Right ventricle myocardium inferior (tissue), 1 donor: ENCODE measurements around the gene RALB. TPM values are rescaled to one million over a fixed set of nuclear protein-coding genes. Genes with fewer than 3 reads are reported as not detected.

Source experiments
- ATAC-seq: fragments of 200-7000 bp; cut with Tn5 transposase; one replicate; pipeline ENCODE4 v1.9.1; 2020; ENCODE audit warnings: mild to moderate bottlenecking, moderate library complexity
- DNase-seq: peaks from one replicate; pipeline ENCODE4 v3.0.0; 2021; ENCODE audit errors: missing footprints
- intact Hi-C: fragments of 100-400 bp; cut with DNase I; formaldehyde crosslinking; loops from one replicate; pipeline ENCODE4 v1.11.0; 2022
- total RNA-seq: library from RNA; stranded (reverse); fragmentation: NEBNext Ultra II Directional; extraction: Animal tissue kit (Norgen Biotek cat#: 25700); gene quantifications from one replicate; pipeline ENCODE4 v1.2.1, GENCODE V29; 2021
- donor health status: DM: no; HTN: yes; CAD: no; lungs with severe emphysema.

The RALB gene
- total RNA-seq, 1 donor from 2014 or later: 52.0 TPM

DNA sequence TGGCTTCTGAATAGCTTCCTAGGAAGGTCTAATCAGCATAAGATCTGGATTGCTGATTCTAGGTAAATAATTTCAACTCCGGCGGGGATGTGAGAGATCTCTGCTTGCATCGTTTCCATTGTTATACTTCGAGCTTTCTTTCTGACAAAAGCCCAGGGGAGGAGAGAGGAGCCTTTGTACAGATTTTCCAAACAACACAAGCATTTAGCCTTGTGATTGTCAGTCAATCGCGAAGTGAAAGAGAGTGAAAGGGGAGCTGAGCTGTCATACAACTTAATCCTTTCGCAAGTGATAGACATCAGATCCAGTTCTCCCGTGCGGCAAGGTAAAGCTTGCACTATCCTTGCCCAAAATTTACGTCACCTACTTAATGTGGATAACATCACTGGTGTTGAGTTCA is 26.2 kb downstream of the RALB start:
- intact Hi-C loops: no loop called here

DNA sequence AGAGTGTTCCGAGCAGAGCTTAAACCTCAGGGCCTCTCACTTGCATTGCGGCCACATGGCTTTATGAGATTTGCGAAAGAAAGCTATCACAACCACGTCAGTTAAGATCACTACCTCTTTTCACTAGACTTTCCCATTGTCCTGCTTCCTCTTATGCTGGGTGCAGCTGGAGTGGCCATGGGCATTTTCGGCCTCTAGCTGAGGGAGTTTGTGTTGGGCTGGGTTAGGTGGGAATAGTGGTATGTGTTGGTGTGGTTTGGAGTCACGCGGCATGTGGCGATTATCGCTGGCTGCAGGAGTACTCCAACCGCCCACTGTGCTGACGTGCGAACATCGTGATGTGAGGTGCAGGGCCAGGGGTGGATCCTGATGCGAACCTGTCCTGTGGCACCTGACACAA is 27.1 kb downstream of the RALB start:
- no peak for DNase-seq
- intact Hi-C loops: no loop called here
- ATAC-seq: no peak

More for the DNA sequence above, 26.2 kb downstream of the RALB start:
- no peak for DNase-seq
- ATAC-seq: no peak

- intact Hi-C loops: no loop called here
- ATAC-seq (no peak), DNase-seq (no peak)
These were observed 31.0 kb downstream of the RALB start for GRCh38 chr2:120283649-120284048.

GRCh38 chr2:120285056-120285455 is 32.4 kb downstream of the RALB start:
- no peak for DNase-seq
- ATAC-seq: no peak
- intact Hi-C loops: no loop called here

DNA sequence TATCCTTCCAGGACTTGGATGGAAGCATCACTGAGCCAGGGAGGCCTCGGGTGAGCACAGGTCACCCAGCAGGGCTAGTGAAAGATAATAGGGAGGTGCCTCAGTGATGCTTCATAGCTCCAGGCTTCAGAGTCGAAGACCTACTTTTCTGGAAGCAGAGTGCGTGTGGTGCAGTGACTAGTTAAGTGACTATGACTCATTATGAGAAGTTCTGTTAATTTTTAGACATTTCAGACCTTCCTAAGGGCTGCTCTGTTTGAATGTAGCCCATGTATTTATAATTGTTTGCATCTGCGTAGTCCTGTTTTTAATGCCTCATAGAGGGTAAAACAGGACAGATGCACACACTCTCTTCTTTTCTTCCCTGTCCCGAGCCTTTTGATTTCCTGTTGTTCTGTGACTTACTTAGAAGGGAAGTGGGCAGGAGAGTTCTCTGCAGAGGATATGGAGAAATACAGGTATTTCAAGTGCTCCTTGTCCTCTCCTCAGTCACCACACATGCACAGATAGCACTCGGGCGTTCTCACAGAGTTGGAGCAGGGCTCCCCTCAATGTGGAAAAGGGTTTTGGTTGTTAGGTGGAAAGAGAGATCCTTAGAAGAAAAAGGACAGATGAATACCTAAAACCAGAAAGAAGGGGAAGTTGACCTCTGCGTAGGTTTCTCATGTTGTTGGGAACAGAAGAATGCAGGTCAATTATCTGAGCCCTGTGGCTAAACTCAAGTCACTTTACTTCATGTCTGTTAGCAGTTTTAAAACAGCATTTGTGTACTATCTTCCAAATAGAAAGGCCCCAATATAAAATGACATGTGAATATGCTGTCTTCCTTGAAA is 34.7 kb downstream of the RALB start:
- ATAC-seq (no peak), DNase-seq (no peak)
- intact Hi-C loops: no loop called here

DNA sequence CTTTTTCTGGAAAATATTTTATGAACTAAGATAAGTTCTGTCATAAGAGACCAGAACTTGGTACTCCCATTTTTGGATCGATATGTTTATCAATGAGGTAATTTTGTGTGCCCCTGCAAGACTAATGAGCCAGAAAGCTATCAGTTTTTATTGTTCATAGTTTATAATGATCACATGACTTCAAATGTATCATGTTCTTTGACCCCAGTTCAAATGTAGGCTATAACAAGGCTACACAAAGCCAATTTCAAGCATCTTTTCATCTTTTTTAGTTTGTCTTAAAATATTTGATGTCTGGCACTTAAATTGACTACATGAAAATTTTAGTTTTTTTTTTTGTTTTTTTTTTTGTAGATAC is 35.3 kb downstream of the RALB start:
- ATAC-seq (no peak), DNase-seq (no peak)
- intact Hi-C loops: no loop called here

DNA sequence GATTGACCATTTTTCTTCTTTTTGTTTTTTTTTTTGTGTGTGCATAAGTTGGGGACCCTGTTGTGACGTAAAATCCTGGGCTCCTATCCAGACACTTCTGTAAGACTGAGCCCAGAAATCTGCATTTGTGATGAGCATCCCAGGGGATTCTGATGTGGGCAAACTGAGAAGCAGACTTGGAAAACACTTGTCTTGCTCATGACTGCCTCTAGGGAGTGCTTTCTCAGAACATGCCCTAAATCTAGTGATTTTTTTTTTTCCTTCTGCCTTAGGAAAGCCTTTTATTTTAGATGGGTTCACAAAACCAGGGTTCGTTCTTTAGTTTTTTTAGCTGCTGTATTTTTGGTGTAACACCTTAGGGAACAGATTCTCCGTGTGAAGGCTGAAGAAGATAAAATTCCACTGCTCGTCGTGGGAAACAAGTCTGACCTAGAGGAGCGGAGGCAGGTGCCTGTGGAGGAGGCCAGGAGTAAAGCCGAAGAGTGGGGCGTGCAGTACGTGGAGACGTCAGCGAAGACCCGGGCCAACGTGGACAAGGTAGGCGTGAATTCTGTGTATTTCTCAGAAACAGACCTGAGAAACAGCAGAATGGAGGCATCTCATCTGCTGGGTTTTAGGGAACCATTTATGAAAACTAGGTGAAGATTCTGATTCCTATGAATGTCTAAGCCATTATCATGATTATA is 36.7 kb downstream of the RALB start:
- intact Hi-C loops: no loop called here

GRCh38 chr2:120290737-120291136 is 38.1 kb downstream of the RALB start:
- no peak for ATAC-seq
- DNase-seq: no peak
- intact Hi-C loops: no loop called here

More for the DNA sequence above, 36.7 kb downstream of the RALB start:
- no peak for DNase-seq
- no peak for ATAC-seq

DNA sequence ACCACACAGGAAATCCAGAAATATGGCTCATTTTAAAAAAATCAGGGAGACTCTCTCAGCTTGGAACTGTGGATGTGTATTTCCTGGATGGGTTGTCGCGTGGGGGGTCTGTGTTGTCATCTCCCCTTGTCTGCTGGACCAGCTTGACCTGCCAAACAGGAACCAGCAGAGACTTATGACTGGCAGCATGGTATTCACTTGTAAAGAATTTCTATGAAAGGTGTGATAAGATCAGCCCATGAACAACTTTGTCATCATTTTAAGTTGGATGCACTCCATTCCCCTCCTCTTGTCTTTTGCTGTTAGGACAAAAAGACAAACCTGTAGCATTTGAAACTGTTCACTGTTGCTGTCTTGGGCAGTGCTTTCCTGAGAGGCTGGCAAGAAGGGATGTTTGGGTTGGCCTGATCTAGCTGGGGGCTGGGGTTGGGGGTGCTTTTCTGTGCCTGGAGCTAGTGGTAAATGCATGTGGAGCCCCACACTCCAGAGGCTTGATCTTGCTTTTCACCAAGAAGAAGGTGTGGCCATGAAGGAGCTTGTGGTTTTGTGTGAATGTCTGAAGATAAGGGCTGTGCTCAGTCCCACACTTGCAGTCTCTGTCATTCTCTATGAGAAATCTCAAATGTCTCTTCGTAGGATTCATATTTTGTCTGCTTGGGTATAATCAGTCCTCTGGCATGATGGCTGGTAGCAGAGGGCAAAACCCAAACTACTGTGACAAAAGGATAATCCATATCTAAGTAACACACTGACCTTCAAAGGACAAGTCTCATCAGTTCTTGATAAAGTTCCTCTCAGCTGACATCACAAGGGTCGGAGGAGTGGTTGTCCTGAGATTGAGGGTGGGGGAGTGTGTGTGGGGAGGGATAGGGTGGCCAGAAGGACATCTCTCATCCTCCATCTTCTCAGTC is 39.0 kb downstream of the RALB start:
- intact Hi-C loops: no loop called here
- ATAC-seq (no peak), DNase-seq (no peak)

- DNase-seq (no peak), ATAC-seq (no peak)
- intact Hi-C loops: no loop called here
These were observed 40.7 kb downstream of the RALB start for GRCh38 chr2:120293096-120294007.

DNA sequence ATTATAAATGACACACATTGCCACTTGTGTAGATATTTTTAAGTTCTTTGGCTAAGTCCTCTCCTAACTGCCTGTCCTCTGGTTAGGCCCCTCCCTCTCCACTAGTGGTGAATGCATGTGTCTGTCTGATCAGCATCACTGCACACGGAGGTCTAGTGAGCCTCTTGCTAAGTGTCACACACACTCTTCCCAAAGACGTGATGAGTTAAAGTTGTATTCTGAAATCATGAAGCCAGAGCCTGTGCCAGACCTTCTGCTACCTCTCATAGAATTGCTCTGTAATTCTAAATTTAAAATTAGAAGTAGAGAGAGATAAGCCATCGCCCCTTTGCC is 41.3 kb downstream of the RALB start:
- DNase-seq (no peak), ATAC-seq (peak; percentile 86)
- intact Hi-C loops: no loop called here

- intact Hi-C loops: no loop called here
- ATAC-seq: no peak
- no peak for DNase-seq
These were observed 45.7 kb downstream of the RALB start for GRCh38 chr2:120298173-120298835.

DNA sequence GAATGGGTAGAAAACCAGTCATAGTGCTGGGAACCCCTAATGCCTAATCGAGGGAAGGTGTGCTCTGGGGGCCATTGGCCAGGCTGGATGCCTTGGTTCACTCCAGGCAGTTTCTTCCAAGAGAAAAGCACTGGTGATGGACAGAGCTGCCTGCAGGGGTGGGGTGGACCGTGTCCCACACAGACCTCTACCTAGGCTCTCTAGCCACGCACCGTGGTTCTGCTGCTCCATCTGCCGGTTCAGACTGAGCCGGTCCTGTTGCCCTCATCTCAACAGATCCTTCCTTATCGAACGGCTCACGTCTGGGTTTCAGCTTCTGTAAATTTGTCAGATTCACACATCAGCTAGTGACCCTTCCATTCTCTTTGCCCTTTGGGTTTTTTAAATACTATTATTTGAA is 46.4 kb downstream of the RALB start:
- DNase-seq: no peak
- intact Hi-C loops: no loop called here
- ATAC-seq: no peak

GRCh38 chr2:120299561-120299960 is 46.9 kb downstream of the RALB start:
- DNase-seq: no peak
- intact Hi-C loops: no loop called here
- no peak for ATAC-seq

GRCh38 chr2:120300385-120300784 is 47.7 kb downstream of the RALB start:
- intact Hi-C loops: no loop called here
- ATAC-seq (no peak), DNase-seq (no peak)

GRCh38 chr2:120301284-120301683 is 48.6 kb downstream of the RALB start:
- no peak for ATAC-seq
- DNase-seq: no peak
- intact Hi-C loops: no loop called here

- no peak for DNase-seq
- intact Hi-C loops: no loop called here
- ATAC-seq: no peak
These were observed 49.6 kb downstream of the RALB start for GRCh38 chr2:120302301-120302700.

DNA sequence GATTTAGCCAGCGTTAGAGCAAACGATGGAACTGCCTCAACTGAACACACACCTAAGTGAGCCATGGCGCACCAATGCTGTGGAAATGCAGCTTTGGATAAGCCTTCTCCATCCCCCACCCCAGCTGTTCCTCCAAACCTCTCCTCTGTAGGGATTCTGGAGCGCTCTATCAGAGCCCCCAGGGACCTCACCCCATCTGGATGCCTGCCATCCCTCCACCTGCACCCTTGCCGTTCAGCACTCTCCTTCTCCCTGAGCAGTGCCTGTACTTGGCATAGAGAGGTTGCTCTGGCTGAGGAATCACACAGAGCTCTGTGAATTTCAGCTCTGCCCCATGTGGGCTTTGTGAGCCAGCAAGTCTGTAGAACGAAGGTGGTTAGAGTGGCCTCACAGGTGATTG is 50.5 kb downstream of the RALB start:
- intact Hi-C loops: no loop called here
- DNase-seq (no peak), ATAC-seq (no peak)
